SU-DHL-6 (cell line): ENCODE measurements around the gene SMARCC2.

Experiments
- H2AFZ ChIP-seq: fragments of 200-600 bp; sonication (generic); 2 replicates; pipeline ENCODE4 v1.6.1; 2014; ENCODE audit warnings: low read depth, mild to moderate bottlenecking, moderate library complexity, mixed read lengths, antibody characterized with exemption, low read length; ENCODE audit not compliant: severe bottlenecking
- H3F3A ChIP-seq: fragments of 200-600 bp; shearing (Covaris generic); 2 replicates; pipeline ENCODE4 v1.6.0; 2016; ENCODE audit warnings: antibody characterized with exemption, mild to moderate bottlenecking; ENCODE audit not compliant: insufficient read depth
- H3K27ac ChIP-seq: fragments of 200-600 bp; sonication (generic); 2 replicates; pipeline ENCODE4 v1.5.1; 2016; ENCODE audit warnings: low read depth, mild to moderate bottlenecking, low read length, moderate library complexity, mixed read lengths
- H3K27me3 ChIP-seq: fragments of 200-600 bp; sonication (generic), shearing (Covaris generic); 2 replicates; pipeline ENCODE4 v1.6.0; 2014; ENCODE audit warnings: mild to moderate bottlenecking, low read length
- H3K36me3 ChIP-seq: fragments of 200-600 bp; sonication (generic); 2 replicates; pipeline ENCODE4 v1.6.1; 2014; ENCODE audit warnings: mild to moderate bottlenecking, low read length, mixed read lengths
- H3K4me2 ChIP-seq: fragments of 300-600, 200-600 bp; shearing (Covaris generic), sonication (generic); 2 replicates; pipeline ENCODE4 v1.6.0; 2014; ENCODE audit warnings: low read length, low read depth, mild to moderate bottlenecking; ENCODE audit not compliant: poor library complexity, severe bottlenecking
- H3K4me3 ChIP-seq: fragments of 200-600 bp; sonication (generic); 2 replicates; pipeline ENCODE4 v1.5.1; 2014; ENCODE audit warnings: antibody characterized with exemption, low read length, mild to moderate bottlenecking, mixed read lengths; ENCODE audit not compliant: insufficient read depth, poor library complexity, severe bottlenecking
- H3K79me2 ChIP-seq: fragments of 200-600 bp; sonication (generic); 2 replicates; pipeline ENCODE4 v1.6.1; 2014; ENCODE audit warnings: mild to moderate bottlenecking, low read length, moderate library complexity; ENCODE audit not compliant: insufficient read depth
- H3K9ac ChIP-seq: fragments of 200-600 bp; sonication (generic); 2 replicates; pipeline ENCODE4 v1.7.0; 2014; ENCODE audit warnings: mild to moderate bottlenecking, low read length
- H3K9me2 ChIP-seq: fragments of 200-600 bp; sonication (generic); replicated peaks from 2 replicates; pipeline ENCODE4 v1.6.1; 2014; ENCODE audit warnings: low read length; ENCODE audit not compliant: insufficient read depth
- H3K9me3 ChIP-seq: fragments of 200-600 bp; sonication (generic); 2 replicates; pipeline ENCODE4 v1.6.1; 2014; ENCODE audit warnings: low read length, mixed read lengths; ENCODE audit not compliant: insufficient read depth
- H4K20me1 ChIP-seq: fragments of 200-600 bp; sonication (generic); 2 replicates; pipeline ENCODE4 v1.6.1; 2014; ENCODE audit warnings: low read depth, mild to moderate bottlenecking, antibody characterized with exemption, low read length, moderate library complexity, mixed read lengths
- EZH2phosphoT487 ChIP-seq: fragments of 200-600 bp; sonication (generic), shearing (Covaris generic); conservative IDR thresholded peaks from 2 replicates; pipeline ENCODE4 v1.6.1; 2018; ENCODE audit warnings: mild to moderate bottlenecking, antibody characterized with exemption, low read length, moderate library complexity, mixed read lengths
- TF ChIP-seq, protein P1 (sequence below): fragments of 200-600 bp; sonication (generic); IDR thresholded peaks from one replicate; pipeline ENCODE4 v1.5.1; 2017; ENCODE audit warnings: antibody characterized with exemption, mild to moderate bottlenecking, low read length, moderate library complexity; ENCODE audit not compliant: insufficient read depth, poor library complexity, severe bottlenecking

The SMARCC2 gene

DNA sequence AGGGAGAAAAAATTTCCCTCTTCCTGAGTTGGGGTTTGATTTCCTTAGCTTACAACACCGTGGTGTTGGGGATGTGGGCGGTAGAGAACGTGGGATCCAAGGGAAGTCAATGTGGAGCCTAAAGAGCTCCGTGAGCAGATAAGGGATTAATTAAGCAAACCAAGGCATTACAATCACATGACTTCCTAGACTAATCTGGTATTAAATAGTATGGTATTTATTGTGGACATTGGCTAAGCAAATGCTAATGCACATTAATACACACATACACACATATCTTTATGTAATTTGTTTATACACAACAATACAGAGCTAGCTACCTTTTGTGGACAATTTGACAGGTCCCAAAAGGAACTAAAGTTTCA, 33.2 kb upstream of the SMARCC2 start:
- no peaks in the 10 kb centered on the region for H3K27me3 ChIP-seq
- H3K9me3 ChIP-seq, result no peaks in the 10 kb centered on the region
- peak overlapping the region; percentile 85 for H3K9ac ChIP-seq
- TF ChIP-seq, protein P1, sequence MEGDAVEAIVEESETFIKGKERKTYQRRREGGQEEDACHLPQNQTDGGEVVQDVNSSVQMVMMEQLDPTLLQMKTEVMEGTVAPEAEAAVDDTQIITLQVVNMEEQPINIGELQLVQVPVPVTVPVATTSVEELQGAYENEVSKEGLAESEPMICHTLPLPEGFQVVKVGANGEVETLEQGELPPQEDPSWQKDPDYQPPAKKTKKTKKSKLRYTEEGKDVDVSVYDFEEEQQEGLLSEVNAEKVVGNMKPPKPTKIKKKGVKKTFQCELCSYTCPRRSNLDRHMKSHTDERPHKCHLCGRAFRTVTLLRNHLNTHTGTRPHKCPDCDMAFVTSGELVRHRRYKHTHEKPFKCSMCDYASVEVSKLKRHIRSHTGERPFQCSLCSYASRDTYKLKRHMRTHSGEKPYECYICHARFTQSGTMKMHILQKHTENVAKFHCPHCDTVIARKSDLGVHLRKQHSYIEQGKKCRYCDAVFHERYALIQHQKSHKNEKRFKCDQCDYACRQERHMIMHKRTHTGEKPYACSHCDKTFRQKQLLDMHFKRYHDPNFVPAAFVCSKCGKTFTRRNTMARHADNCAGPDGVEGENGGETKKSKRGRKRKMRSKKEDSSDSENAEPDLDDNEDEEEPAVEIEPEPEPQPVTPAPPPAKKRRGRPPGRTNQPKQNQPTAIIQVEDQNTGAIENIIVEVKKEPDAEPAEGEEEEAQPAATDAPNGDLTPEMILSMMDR, result no peak
- no peak for TF ChIP-seq EZH2phosphoT487
- peak overlapping the region; percentile 38 for H2AFZ ChIP-seq
- H3K79me2 ChIP-seq, result peaks cover 34% of the 10 kb centered on the region
- peak overlapping the region; percentile 99 for H3K4me2 ChIP-seq
- H3K27ac ChIP-seq, result peak overlapping the region; percentile 64
- H3F3A ChIP-seq, result peaks cover 6% of the 10 kb centered on the region
- no peaks in the 10 kb centered on the region for H4K20me1 ChIP-seq
- no peaks in the 10 kb centered on the region for H3K9me2 ChIP-seq
- H3K36me3 ChIP-seq, result no peaks in the 10 kb centered on the region
- peak overlapping the region; percentile 88 for H3K4me3 ChIP-seq

DNA sequence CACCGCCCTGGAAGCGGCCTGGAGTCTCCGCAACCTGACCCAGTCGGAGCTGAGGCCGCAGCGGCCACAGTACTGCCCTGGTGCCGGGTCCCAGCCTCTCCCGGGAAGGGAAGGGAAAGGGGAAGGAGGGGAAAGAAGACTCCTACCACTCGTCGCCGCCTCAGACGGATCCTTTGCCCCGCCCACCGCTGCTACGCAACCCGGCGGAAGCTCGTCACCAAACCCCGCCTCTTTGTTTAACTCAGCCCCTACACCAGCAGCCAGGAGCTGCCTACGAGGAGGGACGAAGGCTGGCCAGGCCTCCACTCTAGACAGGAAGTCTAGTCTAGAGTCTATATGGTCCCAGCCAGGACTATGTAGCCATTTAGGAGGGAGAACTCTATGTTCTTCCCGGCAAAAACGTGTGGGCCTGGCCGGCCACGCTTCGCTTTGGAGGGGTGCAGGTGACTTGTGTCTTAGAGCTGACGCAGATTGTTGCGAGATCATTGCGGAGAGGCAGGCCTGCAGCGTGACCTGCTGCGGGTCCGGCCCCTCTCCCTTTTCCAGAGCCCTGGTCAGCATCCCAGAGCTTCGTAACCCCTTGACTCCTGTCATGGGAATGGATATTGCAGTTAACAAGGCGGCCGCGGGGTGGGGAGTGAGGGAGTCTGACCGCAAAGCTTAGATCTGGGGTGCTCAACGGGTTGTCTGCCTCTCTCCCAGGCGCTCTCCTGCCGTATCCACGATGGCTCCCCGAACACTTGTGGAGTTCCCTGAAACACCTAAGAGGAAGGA, 32.7 kb upstream of the SMARCC2 start, which contains the start of gene RNF41:
Gene RNF41 (minus strand): TSS at position 166 of the 774 bp plus-strand sequence. CDS start 7,875 bp downstream, outside the sequence.
- Histone ChIP-seq H3K9ac (peak within 1 kb of the TSS; percentile 85), H3K4me3 (peak within 1 kb of the TSS; percentile 88), H3K4me2 (peak within 1 kb of the TSS; percentile 99), H3K79me2 (peaks cover 34% of the 10 kb centered on the region), H3K27ac (peak within 1 kb of the TSS; percentile 64), H2AFZ (peak within 1 kb of the TSS; percentile 85), H3K9me2 (no peaks in the 10 kb centered on the region), H3K27me3 (no peaks in the 10 kb centered on the region), H4K20me1 (no peaks in the 10 kb centered on the region), H3K36me3 (no peaks in the 10 kb centered on the region), H3F3A (peaks cover 6% of the 10 kb centered on the region), H3K9me3 (no peaks in the 10 kb centered on the region)
- TF ChIP-seq, protein P1, result no peak
- TF ChIP-seq EZH2phosphoT487, result no peak

DNA sequence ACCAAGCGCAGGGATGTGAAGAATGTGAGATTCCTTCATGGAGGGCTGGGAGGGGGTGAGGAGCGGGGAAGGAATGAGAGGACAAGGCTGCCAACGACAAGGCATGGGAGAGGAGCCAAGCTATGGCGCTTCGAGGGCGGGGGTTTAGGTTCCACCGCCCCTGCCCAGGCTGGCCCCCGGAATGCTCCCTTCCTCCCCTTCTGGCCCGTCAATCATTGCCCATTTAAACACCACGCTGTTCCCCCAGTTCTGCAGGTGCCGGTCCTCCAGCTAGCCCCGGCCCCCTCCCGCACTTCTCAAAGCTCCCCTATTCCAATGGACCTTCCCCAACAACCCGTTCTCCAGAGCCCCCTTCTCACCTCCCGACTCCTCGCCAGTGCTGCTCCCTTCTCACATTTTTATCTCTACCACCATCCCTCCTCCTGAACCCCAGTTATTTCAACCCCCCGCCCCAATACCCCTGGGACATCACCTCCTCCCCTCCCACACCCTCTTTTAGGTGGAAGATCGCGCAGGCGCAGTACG, 32.0 kb upstream of the SMARCC2 start:
- peak overlapping the region; percentile 85 for H2AFZ ChIP-seq
- H3F3A ChIP-seq, result peaks cover 6% of the 10 kb centered on the region

More for the DNA sequence above, 32.0 kb upstream of the SMARCC2 start:
- H3K9me2 ChIP-seq, result no peaks in the 10 kb centered on the region
- peak overlapping the region; percentile 99 for H3K4me2 ChIP-seq
- peak overlapping the region; percentile 64 for H3K27ac ChIP-seq
- no peaks in the 10 kb centered on the region for H3K36me3 ChIP-seq
- peak overlapping the region; percentile 85 for H3K9ac ChIP-seq
- no peaks in the 10 kb centered on the region for H3K9me3 ChIP-seq
- TF ChIP-seq, protein P1, result no peak
- TF ChIP-seq EZH2phosphoT487, result no peak
- H3K79me2 ChIP-seq, result peaks cover 34% of the 10 kb centered on the region
- H4K20me1 ChIP-seq, result no peaks in the 10 kb centered on the region
- peak overlapping the region; percentile 88 for H3K4me3 ChIP-seq
- no peaks in the 10 kb centered on the region for H3K27me3 ChIP-seq
